H1 (cell line): ENCODE measurements around the gene GATA5.

Experiments
- BCL11A ChIP-seq, 2 experiments: IDR thresholded peaks; one replicate each; pipeline ENCODE4 v1.6.1; 2011; ENCODE audit warnings: low read depth in 2 of 2, low read length in 2 of 2, mild to moderate bottlenecking in 2 of 2
- HDAC2 ChIP-seq, 2 experiments: fragments of 300-600 bp in 1 of 2; sonication (generic) in 1 of 2; IDR thresholded peaks; 2 replicates each; pipeline ENCODE4 v1.6.1; 2011 to 2012; ENCODE audit warnings: low read depth in 2 of 2, low read length in 2 of 2, mild to moderate bottlenecking in 2 of 2, moderate library complexity in 2 of 2, borderline replicate concordance in 1 of 2, inconsistent platforms in 1 of 2
- MAFK ChIP-seq: IDR thresholded peaks from 2 replicates; pipeline ENCODE4 v1.6.1; 2012; ENCODE audit warnings: low read depth, mild to moderate bottlenecking, improper control_type of control experiment, low read length
- NRF1 ChIP-seq: IDR thresholded peaks from 2 replicates; pipeline ENCODE4 v1.6.1; 2011; ENCODE audit warnings: mild to moderate bottlenecking, low read depth, low read length, improper control_type of control experiment
- SIN3A ChIP-seq, 2 experiments: IDR thresholded peaks in 1 of 2; conservative IDR thresholded peaks in 1 of 2; 2 replicates each; pipeline ENCODE4 v1.6.1; 2011 to 2012; ENCODE audit warnings: low read length in 2 of 2, improper control_type of control experiment in 1 of 2, low read depth in 1 of 2, mild to moderate bottlenecking in 1 of 2
- YY1 ChIP-seq: IDR thresholded peaks from 2 replicates; pipeline ENCODE4 v1.6.1; 2011; ENCODE audit warnings: low read depth, mild to moderate bottlenecking, low read length
- TF ChIP-seq, protein P1 (sequence below), 3 experiments: IDR thresholded peaks; 1 replicate in 2 of 3; 2 replicates in 1 of 3; pipeline versions ENCODE4 v1.5.1 to v1.6.1; 2011; ENCODE audit warnings: low read length in 3 of 3, mild to moderate bottlenecking in 3 of 3, inconsistent platforms in 2 of 3, low read depth in 1 of 3, moderate library complexity in 1 of 3; ENCODE audit not compliant: insufficient read depth in 1 of 3; ENCODE audit errors: control extremely low read depth in 1 of 3
- TF ChIP-seq, protein P2 (sequence below): IDR thresholded peaks from 2 replicates; pipeline ENCODE4 v1.6.1; 2012; ENCODE audit warnings: inconsistent platforms

GRCh38 chr20:62449951-62450691 lies 25.7 kb downstream of the GATA5 start:
- TF ChIP-seq MAFK (no peak), SIN3A (conservative IDR thresholded peaks at IDR 0.05 in 1 of 2, IDR thresholded peaks at IDR 0.05 in 1 of 2; ENCODE audit: low read depth in 1 of 2, low read length in 2 of 2) (no peak), BCL11A (IDR thresholded peaks at IDR 0.05; ENCODE audit: low read depth in 2 of 2, low read length in 2 of 2) (no peak), HDAC2 (IDR thresholded peaks at IDR 0.05; ENCODE audit: borderline replicate concordance in 1 of 2, low read depth in 2 of 2, low read length in 2 of 2) (no peak), NRF1 (no peak), YY1 (no peak)
- TF ChIP-seq, protein P1, sequence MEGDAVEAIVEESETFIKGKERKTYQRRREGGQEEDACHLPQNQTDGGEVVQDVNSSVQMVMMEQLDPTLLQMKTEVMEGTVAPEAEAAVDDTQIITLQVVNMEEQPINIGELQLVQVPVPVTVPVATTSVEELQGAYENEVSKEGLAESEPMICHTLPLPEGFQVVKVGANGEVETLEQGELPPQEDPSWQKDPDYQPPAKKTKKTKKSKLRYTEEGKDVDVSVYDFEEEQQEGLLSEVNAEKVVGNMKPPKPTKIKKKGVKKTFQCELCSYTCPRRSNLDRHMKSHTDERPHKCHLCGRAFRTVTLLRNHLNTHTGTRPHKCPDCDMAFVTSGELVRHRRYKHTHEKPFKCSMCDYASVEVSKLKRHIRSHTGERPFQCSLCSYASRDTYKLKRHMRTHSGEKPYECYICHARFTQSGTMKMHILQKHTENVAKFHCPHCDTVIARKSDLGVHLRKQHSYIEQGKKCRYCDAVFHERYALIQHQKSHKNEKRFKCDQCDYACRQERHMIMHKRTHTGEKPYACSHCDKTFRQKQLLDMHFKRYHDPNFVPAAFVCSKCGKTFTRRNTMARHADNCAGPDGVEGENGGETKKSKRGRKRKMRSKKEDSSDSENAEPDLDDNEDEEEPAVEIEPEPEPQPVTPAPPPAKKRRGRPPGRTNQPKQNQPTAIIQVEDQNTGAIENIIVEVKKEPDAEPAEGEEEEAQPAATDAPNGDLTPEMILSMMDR (IDR thresholded peaks at IDR 0.05; ENCODE audit: control extremely low read depth in 1 of 3, insufficient read depth in 1 of 3, low read depth in 1 of 3, low read length in 3 of 3), result peak in 1 of 3 experiments; percentile 4; a peak in 1 of 4 replicates
- TF ChIP-seq, protein P2, sequence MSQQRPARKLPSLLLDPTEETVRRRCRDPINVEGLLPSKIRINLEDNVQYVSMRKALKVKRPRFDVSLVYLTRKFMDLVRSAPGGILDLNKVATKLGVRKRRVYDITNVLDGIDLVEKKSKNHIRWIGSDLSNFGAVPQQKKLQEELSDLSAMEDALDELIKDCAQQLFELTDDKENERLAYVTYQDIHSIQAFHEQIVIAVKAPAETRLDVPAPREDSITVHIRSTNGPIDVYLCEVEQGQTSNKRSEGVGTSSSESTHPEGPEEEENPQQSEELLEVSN, result no peak
